Naive thymus-derived CD4-positive, alpha-beta T cell (primary cell): ENCODE results near the gene RAP1B. TPM values are rescaled to one million over a fixed set of nuclear protein-coding genes. Genes with fewer than 3 reads are reported as not detected.
A peak's percentile ranks its signal among the peaks of the same experiment; 100 is the strongest.

Experiments
- ATAC-seq: fragments of 150-1000 bp; cut with Tn5 transposase; 2 replicates; pipeline ENCODE4 v1.10.0; 2021; ENCODE audit warnings: mild to moderate bottlenecking, moderate library complexity
- CTCF ChIA-PET: fragments of 350-600 bp; sonication (Branson Sonifier 250); formaldehyde crosslinking; loops from one replicate; lab custom pipeline; 2021; ENCODE audit warnings: antibody characterized with exemption; lab: Charles Lee
- POLR2A ChIA-PET: fragments of 350-600 bp; sonication (Branson Sonifier 250); formaldehyde crosslinking; loops from one replicate; lab custom pipeline; 2021; ENCODE audit warnings: antibody characterized with exemption, inconsistent platforms; lab: Charles Lee
- DNase-seq, 9 donors: peaks; one replicate each; pipeline versions ENCODE4 v3.0.0 to v3.0.0-alpha.2; 2020 to 2022; ENCODE audit warnings: mixed read lengths in 1 of 9
- H3K27ac ChIP-seq: one replicate; pipeline ENCODE4 v1.7.0; 2013; ENCODE audit warnings: mild to moderate bottlenecking, low read depth, low read length, moderate library complexity
- H3K27me3 ChIP-seq, 2 donors: one replicate each; pipeline ENCODE4 v1.7.0; 2013; ENCODE audit warnings: low read length in 2 of 2, mild to moderate bottlenecking in 2 of 2, moderate library complexity in 2 of 2; ENCODE audit not compliant: control insufficient read depth in 2 of 2, insufficient read depth in 2 of 2
- H3K36me3 ChIP-seq, 3 experiments: 1 replicate in 2 of 3; 2 replicates in 1 of 3; pipeline ENCODE4 v1.7.0; 2013; ENCODE audit warnings: low read length in 3 of 3, mild to moderate bottlenecking in 3 of 3, moderate library complexity in 1 of 3; ENCODE audit not compliant: insufficient read depth in 3 of 3, control insufficient read depth in 2 of 3
- H3K4me1 ChIP-seq, 2 donors: one replicate each; pipeline ENCODE4 v1.7.0; 2013; ENCODE audit warnings: low read length in 2 of 2, mild to moderate bottlenecking in 2 of 2, moderate library complexity in 1 of 2; ENCODE audit not compliant: control insufficient read depth in 2 of 2, insufficient read depth in 2 of 2
- H3K4me3 ChIP-seq: 2 replicates; pipeline ENCODE4 v1.7.0; 2013; ENCODE audit warnings: mild to moderate bottlenecking, low read length
- H3K9me3 ChIP-seq, 3 experiments: 1 replicate in 2 of 3; 2 replicates in 1 of 3; pipeline ENCODE4 v1.7.0; 2013; ENCODE audit warnings: low read length in 3 of 3; ENCODE audit not compliant: control insufficient read depth in 2 of 3
- H3K27ac Mint-ChIP-seq, 9 donors: one replicate each; pipeline ENCODE4 v1.8.0; 2020 to 2022; ENCODE audit warnings: mixed read lengths in 9 of 9, mild to moderate bottlenecking in 8 of 9, moderate library complexity in 5 of 9, inconsistent platforms in 2 of 9
- H3K27me3 Mint-ChIP-seq, 5 donors: one replicate each; pipeline ENCODE4 v1.8.0; 2021 to 2022; ENCODE audit warnings: mixed read lengths in 5 of 5, mild to moderate bottlenecking in 1 of 5
- H3K36me3 Mint-ChIP-seq, 5 donors: one replicate each; pipeline ENCODE4 v1.8.0; 2020 to 2022; ENCODE audit warnings: mixed read lengths in 5 of 5, mild to moderate bottlenecking in 3 of 5, inconsistent platforms in 1 of 5
- H3K4me1 Mint-ChIP-seq, 7 donors: one replicate each; pipeline ENCODE4 v1.8.0; 2020 to 2022; ENCODE audit warnings: mixed read lengths in 7 of 7, mild to moderate bottlenecking in 3 of 7, inconsistent platforms in 1 of 7
- H3K4me3 Mint-ChIP-seq, 10 donors: one replicate each; pipeline ENCODE4 v1.8.0; 2020 to 2022; ENCODE audit warnings: mild to moderate bottlenecking in 10 of 10, mixed read lengths in 10 of 10, moderate library complexity in 6 of 10, inconsistent platforms in 2 of 10
- H3K9me3 Mint-ChIP-seq, 11 donors: one replicate each; pipeline ENCODE4 v1.8.0; 2020 to 2022; ENCODE audit warnings: mixed read lengths in 11 of 11, mild to moderate bottlenecking in 4 of 11, inconsistent platforms in 1 of 11, moderate library complexity in 1 of 11
- intact Hi-C, 2 donors: fragments of 100-400 bp; cut with micrococcal nuclease; formaldehyde crosslinking; loops; one replicate each; pipeline ENCODE4 v1.15.1; 2023
- polyA plus RNA-seq, 2 donors: library from polyadenylated mRNA; unstranded; fragments of 300-500 nt; fragmentation: Illumina TruSeq; gene quantifications; one replicate each; pipeline ENCODE4 v1.2.3, GENCODE V29; 2021
- total RNA-seq, 6 experiments: library from RNA in 5 of 6; stranded (reverse) in 5 of 6; gene quantifications; 1 replicate in 5 of 6; 2 replicates in 1 of 6; pipeline ENCODE4 v1.2.3 and lab custom pipeline; 2021 to 2026

Gene RAP1B
- total and polyA plus RNA-seq, 7 experiments from 2014 or later = 202 to 596 (median 224) TPM

GRCh38 chr12:68572661-68573060 lies 38.0 kb upstream of the RAP1B start:
- Histone ChIP-seq H3K4me3 (no peak overlapping the region), H3K27me3 (no peaks in the 10 kb centered on the region), H3K36me3 (no peaks in the 10 kb centered on the region), H3K9me3 (no peaks in the 10 kb centered on the region), H3K27ac (no peak overlapping the region), H3K4me1 (peaks cover 5 to 7% of the 10 kb centered on the region in 2 donors)
- Mint-ChIP-seq H3K9me3 (peaks cover 0 to 4% (median 0%) of the 10 kb centered on the region in 11 donors), H3K4me3 (no peak overlapping the region), H3K4me1 (peaks cover 2 to 39% (median 32%) of the 10 kb centered on the region in 7 donors), H3K36me3 (peaks cover 0 to 5% (median 2%) of the 10 kb centered on the region in 5 donors), H3K27me3 (no peaks in the 10 kb centered on the region), H3K27ac (peak overlapping the region in 1 of 9 donors; percentile 30)
- ATAC-seq = no peak
- ChIA-PET POLR2A (interaction anchor here (2.1 to 2.9 kb wide), 3 partner anchors 10 to 38 kb away, joined by 11 to 14 read pairs (median 12); partner anchors contain the start of gene RAP1B), CTCF (no interaction called here)
- intact Hi-C loops = no loop called here
- DNase-seq = no peak

DNA sequence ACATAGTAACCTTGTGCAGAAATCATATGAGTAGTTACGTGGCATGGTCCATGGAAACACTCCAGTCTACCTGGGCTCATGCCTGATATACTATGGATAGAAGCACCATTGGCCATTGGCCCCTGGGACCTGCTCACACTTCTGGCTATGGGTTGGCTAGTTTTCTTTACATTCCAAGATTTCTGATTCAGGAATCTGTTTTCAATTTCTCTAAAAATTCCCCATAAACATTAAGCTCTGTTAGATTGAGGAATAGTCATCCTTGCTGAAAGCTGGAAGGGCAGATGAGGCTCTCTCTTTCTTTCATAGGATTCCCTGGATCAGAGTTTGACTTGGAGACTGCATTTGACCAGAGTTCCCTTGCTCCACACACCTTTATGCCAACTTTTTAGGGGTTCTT lies 37.3 kb upstream of the RAP1B start:
- no peak overlapping the region for H3K4me3 ChIP-seq
- no peak for DNase-seq
- peaks cover 9 to 47% (median 39%) of the 10 kb centered on the region in 7 donors for H3K4me1 Mint-ChIP-seq
- POLR2A ChIA-PET = interaction anchor here (2.1 to 2.9 kb wide), 3 partner anchors 9 to 37 kb away, joined by 6 to 14 read pairs (median 11); partner anchors contain the start of gene RAP1B
- H3K9me3 ChIP-seq = no peaks in the 10 kb centered on the region
- no peaks in the 10 kb centered on the region for H3K36me3 ChIP-seq
- H3K27me3 Mint-ChIP-seq = no peaks in the 10 kb centered on the region
- H3K4me3 Mint-ChIP-seq = no peak overlapping the region
- H3K9me3 Mint-ChIP-seq = peaks cover 0 to 4% (median 0%) of the 10 kb centered on the region in 11 donors
- intact Hi-C loops = no loop called here
- peaks cover 11 to 14% of the 10 kb centered on the region in 2 donors for H3K4me1 ChIP-seq
- H3K27ac ChIP-seq = no peak overlapping the region
- CTCF ChIA-PET = no interaction called here
- no peaks in the 10 kb centered on the region for H3K27me3 ChIP-seq
- peaks cover 0 to 5% (median 2%) of the 10 kb centered on the region in 5 donors for H3K36me3 Mint-ChIP-seq
- no peak overlapping the region for H3K27ac Mint-ChIP-seq
- ATAC-seq = no peak

GRCh38 chr12:68577949-68578348 lies 32.8 kb upstream of the RAP1B start:
- H3K27me3 Mint-ChIP-seq = no peaks in the 10 kb centered on the region
- peaks cover 13 to 54% (median 42%) of the 10 kb centered on the region in 7 donors for H3K4me1 Mint-ChIP-seq
- peak overlapping the region in 8 of 9 donors; percentile 0 to 85 (median 66) for H3K27ac Mint-ChIP-seq
- peaks cover 0 to 2% (median 0%) of the 10 kb centered on the region in 5 donors for H3K36me3 Mint-ChIP-seq
- peaks cover 9 to 18% of the 10 kb centered on the region in 2 donors for H3K4me1 ChIP-seq
- no peaks in the 10 kb centered on the region for H3K9me3 Mint-ChIP-seq
- no peak overlapping the region for H3K27ac ChIP-seq
- ChIA-PET CTCF (interaction anchor here (0.6 to 1.7 kb wide), 5 partner anchors 9 to 76 kb away, joined by 3 to 4 read pairs (median 4); no protein-coding TSS in a partner anchor), POLR2A (interaction anchor here (0.9 to 5.1 kb wide), 6 partner anchors 10 to 45 kb away, joined by 3 to 37 read pairs (median 10); partner anchors contain the start of gene RAP1B)
- intact Hi-C loops = loop anchor here (1.0 to 5.0 kb wide), 3 partner anchors 9 to 41 kb away; partner anchors contain the start of gene RAP1B (in 1 of the 2)
- no peak for ATAC-seq
- H3K27me3 ChIP-seq = no peaks in the 10 kb centered on the region
- peak overlapping the region in 8 of 10 donors; percentile 13 to 66 (median 26) for H3K4me3 Mint-ChIP-seq
- H3K36me3 ChIP-seq = no peaks in the 10 kb centered on the region
- peak in 2 of 9 donors; percentile 23 to 46 for DNase-seq
- no peaks in the 10 kb centered on the region for H3K9me3 ChIP-seq
- no peak overlapping the region for H3K4me3 ChIP-seq

GRCh38 chr12:68578765-68579164 lies 31.9 kb upstream of the RAP1B start:
- Histone ChIP-seq H3K9me3 (no peaks in the 10 kb centered on the region), H3K27ac (peak overlapping the region; percentile 38), H3K4me1 (peaks cover 9 to 18% of the 10 kb centered on the region in 2 donors), H3K27me3 (no peaks in the 10 kb centered on the region), H3K36me3 (no peaks in the 10 kb centered on the region), H3K4me3 (no peak overlapping the region)
- Mint-ChIP-seq H3K36me3 (peaks cover 0 to 2% (median 0%) of the 10 kb centered on the region in 5 donors), H3K9me3 (no peaks in the 10 kb centered on the region), H3K27me3 (no peaks in the 10 kb centered on the region), H3K4me3 (peak overlapping the region in 9 of 10 donors; percentile 33 to 75 (median 69)), H3K4me1 (peaks cover 17 to 62% (median 43%) of the 10 kb centered on the region in 7 donors), H3K27ac (peak overlapping the region in 8 of 9 donors; percentile 63 to 95 (median 84))
- intact Hi-C loops = loop anchor here (1.0 to 5.0 kb wide), 4 partner anchors 9 to 41 kb away; partner anchors contain the start of gene RAP1B (in 1 of the 2)
- ChIA-PET POLR2A (interaction anchor here (0.6 to 5.1 kb wide), 10 partner anchors 9 to 123 kb away, joined by 3 to 37 read pairs (median 4); partner anchors contain the start of gene RAP1B), CTCF (interaction anchor here (0.6 to 1.7 kb wide), 4 partner anchors 8 to 238 kb away, joined by 3 to 4 read pairs (median 4); no protein-coding TSS in a partner anchor)
- ATAC-seq (no peak), DNase-seq (no peak)

- Histone ChIP-seq H3K4me1 (peaks cover 9 to 18% of the 10 kb centered on the region in 2 donors), H3K27me3 (no peaks in the 10 kb centered on the region), H3K27ac (peak overlapping the region; percentile 38), H3K4me3 (no peak overlapping the region), H3K9me3 (no peaks in the 10 kb centered on the region), H3K36me3 (no peaks in the 10 kb centered on the region)
- no peak for ATAC-seq
- peaks cover 20 to 66% (median 48%) of the 10 kb centered on the region in 7 donors for H3K4me1 Mint-ChIP-seq
- peaks cover 0 to 2% (median 0%) of the 10 kb centered on the region in 5 donors for H3K36me3 Mint-ChIP-seq
- peak overlapping the region; percentile 51 to 95 (median 84) for H3K27ac Mint-ChIP-seq
- H3K4me3 Mint-ChIP-seq = peak overlapping the region; percentile 33 to 75 (median 68)
- DNase-seq = peak in 4 of 9 donors; percentile 19 to 40 (median 23)
- ChIA-PET CTCF (interaction anchor here (0.5 to 1.7 kb wide), 3 partner anchors 9 to 238 kb away, joined by 3 to 4 read pairs (median 3); no protein-coding TSS in a partner anchor), POLR2A (interaction anchor here (1.0 to 5.1 kb wide), 8 partner anchors 9 to 123 kb away, joined by 3 to 37 read pairs (median 6); partner anchors contain the start of gene RAP1B)
- intact Hi-C loops = loop anchor here (1.0 to 5.0 kb wide), 3 partner anchors 13 to 42 kb away; partner anchors contain the start of gene RAP1B (in 1 of the 2)
- no peaks in the 10 kb centered on the region for H3K27me3 Mint-ChIP-seq
- H3K9me3 Mint-ChIP-seq = no peaks in the 10 kb centered on the region
Measured at GRCh38 chr12:68579254-68579653, 31.4 kb upstream of the RAP1B start.

DNA sequence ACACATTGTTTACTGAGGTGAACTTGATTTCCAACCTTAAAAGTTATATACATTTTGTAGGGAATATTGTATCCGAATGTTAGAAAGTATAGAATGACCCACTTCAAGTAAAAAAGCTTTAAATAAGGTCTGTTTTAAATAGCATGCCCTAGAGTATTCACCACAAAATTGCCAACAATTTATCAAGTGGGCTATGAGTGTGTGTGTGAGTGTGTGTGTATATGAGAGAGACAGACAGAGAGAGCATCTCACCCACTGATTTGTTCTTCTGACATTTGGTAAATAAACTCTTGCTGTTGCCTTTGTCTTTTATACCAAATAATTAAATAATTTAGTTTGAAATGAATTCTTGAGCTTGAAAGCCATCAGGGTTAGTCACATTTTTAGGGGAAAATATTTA lies 29.8 kb upstream of the RAP1B start:
- peaks cover 9 to 18% of the 10 kb centered on the region in 2 donors for H3K4me1 ChIP-seq
- ATAC-seq (no peak), DNase-seq (no peak)
- no peaks in the 10 kb centered on the region for H3K27me3 ChIP-seq
- ChIA-PET CTCF (no interaction called here), POLR2A (interaction anchor here (0.5 to 2.8 kb wide), 4 partner anchors 10 to 80 kb away, joined by 3 to 10 read pairs (median 4); no protein-coding TSS in a partner anchor)
- peaks cover 26 to 75% (median 57%) of the 10 kb centered on the region in 7 donors for H3K4me1 Mint-ChIP-seq
- no peaks in the 10 kb centered on the region for H3K9me3 ChIP-seq
- H3K27me3 Mint-ChIP-seq = no peaks in the 10 kb centered on the region
- H3K4me3 ChIP-seq = no peak overlapping the region
- no peak overlapping the region for H3K4me3 Mint-ChIP-seq
- H3K36me3 Mint-ChIP-seq = peaks cover 0 to 2% (median 0%) of the 10 kb centered on the region in 5 donors
- intact Hi-C loops = no loop called here
- H3K27ac ChIP-seq = no peak overlapping the region
- H3K9me3 Mint-ChIP-seq = peaks cover 0 to under 1% (median 0%) of the 10 kb centered on the region in 11 donors
- H3K27ac Mint-ChIP-seq = no peak overlapping the region
- no peaks in the 10 kb centered on the region for H3K36me3 ChIP-seq
